B cell (primary cell): Measurements from ENCODE around the gene TP63. TPM values are rescaled to one million over a fixed set of nuclear protein-coding genes. Genes with fewer than 3 reads are reported as not detected.

ENCODE experiments used
- ATAC-seq: fragments of 200-7000 bp; cut with Tn5 transposase; one replicate; pipeline ENCODE4 v1.10.0; 2021; ENCODE audit warnings: low read depth, mild to moderate bottlenecking, moderate number of reproducible peaks, moderate library complexity
- CTCF ChIA-PET: fragments of 350-600 bp; sonication (Branson Sonifier 250); formaldehyde crosslinking; loops from one replicate; lab custom pipeline; 2021; ENCODE audit warnings: antibody characterized with exemption, inconsistent platforms; lab: Charles Lee
- POLR2A ChIA-PET: fragments of 350-600 bp; sonication (Branson Sonifier 250); formaldehyde crosslinking; loops from one replicate; lab custom pipeline; 2021; ENCODE audit warnings: antibody characterized with exemption; lab: Charles Lee
- DNase-seq: peaks from one replicate; pipeline ENCODE4 v3.0.0; 2013
- H2AFZ ChIP-seq: 2 replicates; pipeline ENCODE4 v1.6.1; 2012; ENCODE audit warnings: mild to moderate bottlenecking, low read depth, low read length; ENCODE audit not compliant: insufficient read depth, poor library complexity, severe bottlenecking
- H3K27ac ChIP-seq, 2 donors: 1 replicate in 1 of 2; 2 replicates in 1 of 2; pipeline ENCODE4 v1.5.1; 2012 to 2013; ENCODE audit warnings: low read length in 2 of 2, mild to moderate bottlenecking in 2 of 2, moderate library complexity in 1 of 2
- H3K27me3 ChIP-seq, 4 experiments: fragments of 200-600 bp in 1 of 4; sonication (generic) in 1 of 4; replicated peaks in 1 of 4; 1 replicate in 2 of 4; 2 replicates in 2 of 4; pipeline versions ENCODE4 v1.6.1 to v1.7.0; 2013 to 2016; ENCODE audit warnings: low read length in 3 of 4, mild to moderate bottlenecking in 2 of 4, mixed read lengths in 1 of 4, moderate library complexity in 1 of 4; ENCODE audit not compliant: insufficient read depth in 4 of 4, control insufficient read depth in 3 of 4; ENCODE audit errors: control extremely low read depth in 1 of 4
- H3K36me3 ChIP-seq, 2 experiments: replicated peaks in 1 of 2; 1 replicate in 1 of 2; 2 replicates in 1 of 2; pipeline versions ENCODE4 v1.6.1 to v1.7.1; 2013; ENCODE audit warnings: low read length in 1 of 2; ENCODE audit not compliant: insufficient read depth in 2 of 2, control insufficient read depth in 1 of 2; ENCODE audit errors: control extremely low read depth in 1 of 2, extremely low read depth in 1 of 2
- H3K4me1 ChIP-seq, 2 donors: fragments of 200-600 bp in 1 of 2; sonication (generic) in 1 of 2; 1 replicate in 1 of 2; 2 replicates in 1 of 2; pipeline versions ENCODE4 v1.5.1 to v1.6.1; 2013 to 2017; ENCODE audit warnings: low read length in 2 of 2; ENCODE audit not compliant: control insufficient read depth in 2 of 2, insufficient read depth in 2 of 2
- H3K4me2 ChIP-seq: replicated peaks from 2 replicates; pipeline ENCODE3; 2012; ENCODE audit warnings: mild to moderate bottlenecking, low read depth, low read length; ENCODE audit not compliant: poor library complexity, severe bottlenecking
- H3K4me3 ChIP-seq, 5 experiments: fragments of 200-600 bp in 1 of 5; sonication (generic) in 1 of 5; 1 replicate in 3 of 5; 2 replicates in 2 of 5; pipeline versions ENCODE4 v1.5.1 to v1.7.0; 2011 to 2016; ENCODE audit warnings: low read length in 4 of 5, mild to moderate bottlenecking in 4 of 5, low read depth in 2 of 5, control low read depth in 1 of 5, moderate library complexity in 1 of 5; ENCODE audit not compliant: insufficient read depth in 1 of 5; ENCODE audit errors: control extremely low read depth in 1 of 5, extremely low read depth in 1 of 5
- H3K79me2 ChIP-seq: fragments of 200-600 bp; sonication (generic); one replicate; pipeline ENCODE4 v1.6.0; 2016; ENCODE audit warnings: low read length; ENCODE audit not compliant: control insufficient read depth, insufficient read depth
- H3K9ac ChIP-seq: fragments of 200-600 bp; sonication (generic); 2 replicates; pipeline ENCODE4 v1.6.1; 2017; ENCODE audit warnings: mild to moderate bottlenecking, low read length, moderate library complexity
- H3K9me3 ChIP-seq, 3 donors: one replicate each; pipeline versions ENCODE4 v1.6.1 to v1.7.1; 2013; ENCODE audit warnings: low read length in 2 of 3; ENCODE audit not compliant: control insufficient read depth in 2 of 3, insufficient read depth in 1 of 3; ENCODE audit errors: control extremely low read depth in 1 of 3
- H4K20me1 ChIP-seq: 2 replicates; pipeline ENCODE4 v1.6.0; 2012; ENCODE audit warnings: mild to moderate bottlenecking, low read length; ENCODE audit not compliant: insufficient read depth, control insufficient read depth, poor library complexity, severe bottlenecking
- H3K27ac Mint-ChIP-seq: one replicate; pipeline ENCODE4 v1.8.0; 2021; ENCODE audit warnings: mixed read lengths
- H3K27me3 Mint-ChIP-seq: one replicate; pipeline ENCODE4 v1.8.0; 2021; ENCODE audit warnings: mixed read lengths
- H3K4me1 Mint-ChIP-seq: one replicate; pipeline ENCODE4 v1.8.0; 2021; ENCODE audit warnings: mixed read lengths
- H3K4me3 Mint-ChIP-seq: one replicate; pipeline ENCODE4 v1.8.0; 2021; ENCODE audit warnings: mixed read lengths
- H3K9me3 Mint-ChIP-seq: one replicate; pipeline ENCODE4 v1.8.0; 2022; ENCODE audit warnings: mixed read lengths; ENCODE audit not compliant: insufficient read depth
- EZH2 ChIP-seq: IDR thresholded peaks from 2 replicates; pipeline ENCODE4 v1.6.1; 2012; ENCODE audit warnings: borderline replicate concordance, low read depth, mild to moderate bottlenecking, moderate library complexity, low read length; ENCODE audit not compliant: insufficient read depth, poor library complexity, severe bottlenecking
- WGBS: methylation state at CpG from one replicate; pipeline ENCODE4 v1.1.5; 2013; ENCODE audit warnings: missing lambda C conversion rate; ENCODE audit not compliant: insufficient coverage; 5-methylcytosine and 5-hydroxymethylcytosine counted together
- intact Hi-C: fragments of 100-400 bp; cut with micrococcal nuclease; formaldehyde crosslinking; loops from one replicate; pipeline ENCODE4 v1.10.0; 2022
- polyA plus RNA-seq: library from polyadenylated mRNA; depleted of rRNA; stranded (reverse); fragments of >200 nt; gene quantifications from 2 replicates; pipeline ENCODE4 v1.2.3, GENCODE V29; 2012
- total RNA-seq, 2 donors: library from RNA; stranded (reverse); fragments of 120-200 nt in 1 of 2; gene quantifications; 1 replicate in 1 of 2; 2 replicates in 1 of 2; pipeline versions ENCODE4 v1.2.3 to v1.2.4, GENCODE V29; 2013 to 2022
- TF ChIP-seq, protein P1 (sequence below): fragments of 200-600 bp; IDR thresholded peaks from one replicate; pipeline ENCODE4 v1.8.0; 2022; ENCODE audit warnings: antibody characterized with exemption, mild to moderate bottlenecking

Gene TP63
- total and polyA plus RNA-seq, 2 donors (not counting 1 experiment from before 2014, with no cell fraction given), result 1.2 to 2.0 TPM

DNA sequence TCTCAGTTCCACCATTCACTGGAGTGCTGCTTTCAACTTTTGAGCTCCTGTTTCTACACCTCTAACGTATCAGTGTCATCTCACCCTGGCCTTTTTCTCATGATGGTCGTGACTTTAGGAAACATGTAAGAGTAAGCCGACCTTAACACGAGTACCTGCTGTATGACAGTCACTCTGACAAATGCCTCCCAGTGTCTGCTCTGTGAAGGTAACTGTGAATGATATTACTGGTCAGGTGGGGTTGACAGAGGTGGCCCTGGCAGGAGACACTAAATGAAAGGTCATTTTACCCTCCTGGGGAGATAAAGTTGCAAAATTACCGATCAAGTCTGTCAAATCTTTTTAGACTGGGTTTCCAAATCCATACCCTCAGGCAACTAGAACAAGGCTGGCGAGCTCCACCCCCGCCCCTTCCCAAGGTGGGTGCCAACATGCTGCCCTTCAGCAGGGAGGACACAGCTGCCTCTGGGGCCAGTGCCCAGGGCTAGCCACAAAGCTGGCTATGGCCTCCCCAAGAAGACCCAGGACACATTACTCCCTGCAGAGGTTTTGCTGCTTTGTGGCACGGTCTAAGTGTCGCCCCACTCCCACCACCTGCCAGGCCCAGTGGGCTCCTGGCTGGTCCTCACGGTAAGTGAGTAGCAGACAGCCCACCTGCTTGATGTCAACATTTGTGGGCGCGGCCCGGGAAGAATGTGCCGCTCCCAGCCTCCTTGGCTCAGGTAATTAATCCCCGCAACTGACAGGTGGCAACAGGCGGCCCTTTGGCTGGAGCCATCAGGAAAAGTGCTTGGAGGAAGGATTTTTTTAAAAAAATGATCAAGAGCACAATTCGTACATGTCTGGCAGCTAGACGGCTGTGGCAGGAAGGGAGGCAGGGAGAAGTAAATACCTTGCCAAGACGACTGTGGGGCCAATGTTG lies 211.8 kb downstream of the TP63 start:
- Mint-ChIP-seq H3K4me3 (no peak overlapping the region), H3K27me3 (no peaks in the 10 kb centered on the region), H3K9me3 (no peaks in the 10 kb centered on the region), H3K27ac (no peak overlapping the region), H3K4me1 (no peaks in the 10 kb centered on the region)
- H3K27me3 ChIP-seq, result no peaks in the 10 kb centered on the region
- ChIA-PET CTCF (no interaction called here), POLR2A (no interaction called here)
- H3K9me3 ChIP-seq, result no peaks in the 10 kb centered on the region
- intact Hi-C loops, result no loop called here
- no peaks in the 10 kb centered on the region for H3K36me3 ChIP-seq
- H3K27ac ChIP-seq, result no peak overlapping the region
- ATAC-seq (no peak), DNase-seq (no peak)
- TF ChIP-seq, protein P1, sequence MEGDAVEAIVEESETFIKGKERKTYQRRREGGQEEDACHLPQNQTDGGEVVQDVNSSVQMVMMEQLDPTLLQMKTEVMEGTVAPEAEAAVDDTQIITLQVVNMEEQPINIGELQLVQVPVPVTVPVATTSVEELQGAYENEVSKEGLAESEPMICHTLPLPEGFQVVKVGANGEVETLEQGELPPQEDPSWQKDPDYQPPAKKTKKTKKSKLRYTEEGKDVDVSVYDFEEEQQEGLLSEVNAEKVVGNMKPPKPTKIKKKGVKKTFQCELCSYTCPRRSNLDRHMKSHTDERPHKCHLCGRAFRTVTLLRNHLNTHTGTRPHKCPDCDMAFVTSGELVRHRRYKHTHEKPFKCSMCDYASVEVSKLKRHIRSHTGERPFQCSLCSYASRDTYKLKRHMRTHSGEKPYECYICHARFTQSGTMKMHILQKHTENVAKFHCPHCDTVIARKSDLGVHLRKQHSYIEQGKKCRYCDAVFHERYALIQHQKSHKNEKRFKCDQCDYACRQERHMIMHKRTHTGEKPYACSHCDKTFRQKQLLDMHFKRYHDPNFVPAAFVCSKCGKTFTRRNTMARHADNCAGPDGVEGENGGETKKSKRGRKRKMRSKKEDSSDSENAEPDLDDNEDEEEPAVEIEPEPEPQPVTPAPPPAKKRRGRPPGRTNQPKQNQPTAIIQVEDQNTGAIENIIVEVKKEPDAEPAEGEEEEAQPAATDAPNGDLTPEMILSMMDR, result no peak
- TF ChIP-seq EZH2, result no peak
- no peak overlapping the region for H2AFZ ChIP-seq
- no peak overlapping the region for H3K4me3 ChIP-seq
- H3K4me2 ChIP-seq, result no peak overlapping the region
- H4K20me1 ChIP-seq, result no peaks in the 10 kb centered on the region
- H3K4me1 ChIP-seq, result no peaks in the 10 kb centered on the region
- WGBS, result 89% methylated on average over 18 of the region's 19 CpGs
- H3K79me2 ChIP-seq, result no peaks in the 10 kb centered on the region
- no peak overlapping the region for H3K9ac ChIP-seq

GRCh38 chr3:189845069-189845468 lies 213.9 kb downstream of the TP63 start:
- Histone ChIP-seq H4K20me1 (no peaks in the 10 kb centered on the region), H3K4me2 (no peak overlapping the region), H3K9ac (no peak overlapping the region), H3K4me1 (no peaks in the 10 kb centered on the region), H3K4me3 (no peak overlapping the region), H3K27me3 (no peaks in the 10 kb centered on the region), H3K27ac (no peak overlapping the region), H2AFZ (no peak overlapping the region), H3K79me2 (no peaks in the 10 kb centered on the region), H3K9me3 (no peaks in the 10 kb centered on the region), H3K36me3 (no peaks in the 10 kb centered on the region)
- ATAC-seq (no peak), DNase-seq (no peak)
- intact Hi-C loops, result no loop called here
- ChIA-PET POLR2A (no interaction called here), CTCF (no interaction called here)
- Mint-ChIP-seq H3K27me3 (no peaks in the 10 kb centered on the region), H3K27ac (no peak overlapping the region), H3K9me3 (no peaks in the 10 kb centered on the region), H3K4me3 (no peak overlapping the region), H3K4me1 (no peaks in the 10 kb centered on the region)
- WGBS, result no CpG with 5 or more reads among the region's 3 CpGs
- TF ChIP-seq, protein P1, result no peak
- no peak for TF ChIP-seq EZH2
